Body of pancreas (tissue), 4 donors: Measurements from ENCODE around the gene AP1S1. TPM values are rescaled to one million over a fixed set of nuclear protein-coding genes. Genes with fewer than 3 reads are reported as not detected.

ENCODE experiments used
- ATAC-seq: fragments of 150-250 bp; one replicate; pipeline ENCODE4 v1.9.1; 2016
- DNase-seq, 4 donors: peaks; one replicate each; pipeline ENCODE4 v3.0.0-alpha.2; 2019
- H3K27ac ChIP-seq, 4 donors: fragments of 200-600 bp; sonication (generic); 1 replicate in 3 of 4; 2 replicates in 1 of 4; pipeline versions ENCODE4 v1.5.1 to v1.6.1; 2016 to 2019; ENCODE audit warnings: mild to moderate bottlenecking in 1 of 4, mixed read lengths in 1 of 4, moderate library complexity in 1 of 4
- H3K27me3 ChIP-seq, 2 donors: fragments of 200-600 bp; sonication (generic); one replicate each; pipeline ENCODE4 v1.6.0; 2016; ENCODE audit warnings: mild to moderate bottlenecking in 1 of 2
- H3K36me3 ChIP-seq, 2 donors: fragments of 200-600 bp; sonication (generic); replicated peaks in 1 of 2; 2 replicates each; pipeline ENCODE4 v1.5.1; 2016; ENCODE audit warnings: low read depth in 2 of 2; ENCODE audit not compliant: insufficient read depth in 1 of 2
- H3K4me1 ChIP-seq: fragments of 200-600 bp; sonication (generic); one replicate; pipeline ENCODE4 v1.6.0; 2016
- H3K4me3 ChIP-seq, 2 donors: fragments of 200-600 bp; sonication (generic); 1 replicate in 1 of 2; 2 replicates in 1 of 2; pipeline ENCODE4 v1.5.1; 2016 to 2019
- H3K9me3 ChIP-seq, 3 donors: fragments of 200-600 bp; sonication (generic); 1 replicate in 2 of 3; 2 replicates in 1 of 3; pipeline ENCODE4 v1.5.1; 2016
- CTCF ChIP-seq, 7 experiments: fragments of 450-650 bp in 4 of 7; fragments of 200-600 bp in 3 of 7; sonication (generic) in 3 of 7; IDR thresholded peaks; one replicate each; pipeline ENCODE4 v1.5.1; 2016 to 2019; ENCODE audit warnings: antibody characterized with exemption in 7 of 7
- POLR2A ChIP-seq, 3 donors: fragments of 450-650 bp; IDR thresholded peaks; one replicate each; pipeline ENCODE4 v1.6.1; 2016; ENCODE audit warnings: antibody characterized with exemption in 3 of 3, mild to moderate bottlenecking in 2 of 3
- WGBS, 2 donors: methylation state at CpG; one replicate each; pipeline ENCODE4 v1.1.5; 2017; 5-methylcytosine and 5-hydroxymethylcytosine counted together
- intact Hi-C: fragments of 100-400 bp; cut with DNase I; formaldehyde crosslinking; loops from one replicate; pipeline ENCODE4 v1.15.1; 2023
- total RNA-seq, 2 donors: library from RNA; depleted of rRNA; stranded (reverse); fragments of >200 nt; gene quantifications; one replicate each; pipeline ENCODE4 v1.1.0, GENCODE V29; 2016

AP1S1 gene
- total RNA-seq, 2 donors from 2014 or later, result 12.2 to 23.6 TPM

GRCh38 chr7:101123703-101124068 lies 30.6 kb upstream of the AP1S1 start:
- Histone ChIP-seq H3K27me3 (peaks cover 0 to 17% of the 10 kb centered on the region in 2 donors), H3K4me3 (no peak overlapping the region), H3K36me3 (no peaks in the 10 kb centered on the region), H3K4me1 (peaks cover 15% of the 10 kb centered on the region), H3K27ac (no peak overlapping the region), H3K9me3 (no peaks in the 10 kb centered on the region)
- ATAC-seq (no peak), DNase-seq (no peak)
- WGBS, 2 donors, result 74 to 76% methylated on average over 3 of the region's 3 CpGs
- intact Hi-C loops, result no loop called here
- TF ChIP-seq POLR2A (IDR thresholded peaks at IDR 0.05), result no peak
- no peak for TF ChIP-seq CTCF (IDR thresholded peaks at IDR 0.05)

GRCh38 chr7:101124376-101125056 lies 29.8 kb upstream of the AP1S1 start:
- DNase-seq, result no peak
- intact Hi-C loops, result no loop called here
- no peaks in the 10 kb centered on the region for H3K9me3 ChIP-seq
- H3K36me3 ChIP-seq, result no peaks in the 10 kb centered on the region
- peaks cover 0 to 17% of the 10 kb centered on the region in 2 donors for H3K27me3 ChIP-seq
- H3K4me3 ChIP-seq, result no peak overlapping the region
- ATAC-seq, result no peak
- H3K4me1 ChIP-seq, result peaks cover 15% of the 10 kb centered on the region
- WGBS, 2 donors, result 40 to 48% methylated on average over 7 of the region's 7 CpGs
- no peak for TF ChIP-seq CTCF (IDR thresholded peaks at IDR 0.05)
- no peak for TF ChIP-seq POLR2A (IDR thresholded peaks at IDR 0.05)
- peak overlapping the region in 2 of 4 donors; percentile 30 to 40 for H3K27ac ChIP-seq

- DNase-seq (peak; percentile 37 to 52 (median 46)), ATAC-seq (peak; percentile 46)
- WGBS, 2 donors, result 29 to 33% methylated on average over 9 to 15 of the region's 15 CpGs
- Histone ChIP-seq H3K4me1 (peaks cover 15% of the 10 kb centered on the region), H3K9me3 (no peaks in the 10 kb centered on the region), H3K27me3 (peaks cover 0 to 17% of the 10 kb centered on the region in 2 donors), H3K36me3 (no peaks in the 10 kb centered on the region), H3K4me3 (no peak overlapping the region), H3K27ac (peak overlapping the region in 2 of 4 donors; percentile 1 to 28)
- intact Hi-C loops, result no loop called here
- TF ChIP-seq CTCF (IDR thresholded peaks at IDR 0.05), result no peak
- TF ChIP-seq POLR2A (IDR thresholded peaks at IDR 0.05), result no peak
These were observed 28.2 kb upstream of the AP1S1 start for GRCh38 chr7:101125989-101126650.

- H3K27me3 ChIP-seq, result peaks cover 0 to 14% of the 10 kb centered on the region in 2 donors
- H3K4me3 ChIP-seq, result no peak within 1 kb of the TSS
- WGBS, 2 donors, result 5 to 7% methylated on average over 11 to 22 of the region's 22 CpGs
- peaks cover 15% of the 10 kb centered on the region for H3K4me1 ChIP-seq
- DNase-seq, result peak; percentile 45 to 86 (median 70)
- no peaks in the 10 kb centered on the region for H3K36me3 ChIP-seq
- no peaks in the 10 kb centered on the region for H3K9me3 ChIP-seq
- intact Hi-C loops, result no loop called here
- peak; percentile 71 for ATAC-seq
- TF ChIP-seq POLR2A (IDR thresholded peaks at IDR 0.05), result peak; percentile 28 to 77 (median 73)
- TF ChIP-seq CTCF (IDR thresholded peaks at IDR 0.05), result peak in 1 of 7 experiments; percentile 5
- H3K27ac ChIP-seq, result peak within 1 kb of the TSS in 2 of 4 donors; percentile 1 to 28
These were observed 27.4 kb upstream of the AP1S1 start, which contains the start of gene SERPINE1 for GRCh38 chr7:101126651-101127459. Gene SERPINE1, plus strand, starts transcription at chr7:101127104. Its CDS starts 1,290 bp downstream, at chr7:101128394.
